HepG2 (cell line): Measurements from ENCODE around the gene SEMA5B. TPM values are rescaled to one million over a fixed set of nuclear protein-coding genes. Genes with fewer than 3 reads are reported as not detected.

Experiments used
- ATAC-seq: fragments of 200-7000 bp; cut with Tn5 transposase; 3 replicates; pipeline ENCODE4 v1.9.1; 2020; ENCODE audit warnings: mild to moderate bottlenecking, moderate library complexity
- BruUV-seq: library from RNA; stranded (reverse); fragments of 400-500 nt; replicated peaks from 2 replicates; lab custom pipeline; 2021; lab: Mats Ljungman, UMichigan
- CTCF ChIA-PET: fragments of 300-600 bp; formaldehyde crosslinking; extraction: SDS; loops from one replicate; lab custom pipeline; 2021; ENCODE audit warnings: low total read pairs, inconsistent platforms, low intra/inter-chr PET ratio; lab: Yijun Ruan, JAX
- POLR2A ChIA-PET: fragments of 350-600 bp; sonication (Branson Sonifier 250); formaldehyde crosslinking; loops from one replicate; lab custom pipeline; 2020; ENCODE audit warnings: antibody characterized with exemption, inconsistent platforms; lab: Yijun Ruan, JAX
- DNase-seq: peaks from one replicate; pipeline ENCODE4 v3.0.0-alpha.2; 2015; ENCODE audit warnings: low spot score
- FAIRE-seq: peaks from 3 replicates; lab custom pipeline; 2011; peaks lifted over from hg19 to GRCh38; lab: Jason Lieb, UNC
- H2AFZ ChIP-seq: one replicate; pipeline ENCODE4 v1.6.1; 2011; ENCODE audit warnings: low read length, inconsistent platforms
- H3K27ac ChIP-seq: fragments of 300-600 bp; 3 replicates; pipeline ENCODE4 v1.8.0; 2011; ENCODE audit warnings: mixed run types, mild to moderate bottlenecking, mixed read lengths, low read length, inconsistent platforms; ENCODE audit not compliant: insufficient read depth; ENCODE audit errors: extremely low read length
- H3K27me3 ChIP-seq, 2 experiments: fragments of 200-600 bp in 1 of 2; 2 replicates in 1 of 2; 3 replicates in 1 of 2; pipeline versions ENCODE4 v1.6.0 to v1.8.0; 2011; ENCODE audit warnings: low read length in 2 of 2, mild to moderate bottlenecking in 2 of 2, moderate library complexity in 2 of 2, inconsistent platforms in 1 of 2; ENCODE audit not compliant: insufficient read depth in 2 of 2, control insufficient read depth in 1 of 2
- H3K36me3 ChIP-seq, 2 experiments: fragments of 200-600 bp in 1 of 2; replicated peaks in 1 of 2; 2 replicates in 1 of 2; 3 replicates in 1 of 2; pipeline versions ENCODE4 v1.5.1 to v1.8.0; 2011; ENCODE audit warnings: low read length in 2 of 2, inconsistent platforms in 1 of 2; ENCODE audit not compliant: insufficient read depth in 2 of 2, control insufficient read depth in 1 of 2
- H3K4me1 ChIP-seq: 2 replicates; pipeline ENCODE4 v1.5.1; 2012; ENCODE audit warnings: low read length, inconsistent platforms; ENCODE audit not compliant: insufficient read depth
- H3K4me2 ChIP-seq: 2 replicates; pipeline ENCODE4 v1.6.0; 2011; ENCODE audit warnings: low read depth, low read length, inconsistent platforms
- H3K4me3 ChIP-seq, 3 experiments: fragments of 200-600 bp in 1 of 3; sonication (generic), shearing (Covaris generic) in 1 of 3; replicated peaks in 1 of 3; 2 replicates each; pipeline ENCODE4 v1.5.1; 2011 to 2016; ENCODE audit warnings: low read length in 3 of 3, inconsistent platforms in 2 of 3, low read depth in 2 of 3, mild to moderate bottlenecking in 2 of 3, control low read depth in 1 of 3, mixed read lengths in 1 of 3; ENCODE audit not compliant: insufficient read depth in 1 of 3
- H3K79me2 ChIP-seq: one replicate; pipeline ENCODE4 v1.6.1; 2011; ENCODE audit warnings: low read length, inconsistent platforms; ENCODE audit not compliant: insufficient read depth
- H3K9ac ChIP-seq: 2 replicates; pipeline ENCODE4 v1.6.0; 2011; ENCODE audit warnings: mild to moderate bottlenecking, low read depth, low read length, inconsistent platforms; ENCODE audit not compliant: insufficient read depth
- H3K9me3 ChIP-seq: 2 replicates; pipeline ENCODE4 v1.5.1; 2012; ENCODE audit warnings: mild to moderate bottlenecking, low read length
- H4K20me1 ChIP-seq: 2 replicates; pipeline ENCODE4 v1.6.0; 2011; ENCODE audit warnings: inconsistent platforms, mild to moderate bottlenecking, low read length, moderate library complexity; ENCODE audit not compliant: insufficient read depth
- EP300 ChIP-seq, 3 experiments: sonication (generic) in 1 of 3; formaldehyde crosslinking in 1 of 3; IDR thresholded peaks; 2 replicates each; pipeline versions ENCODE4 v1.5.1 to v1.6.1; 2011 to 2020; ENCODE audit warnings: low read depth in 2 of 3, low read length in 2 of 3, borderline replicate concordance in 1 of 3, improper control_type of control experiment in 1 of 3, mild to moderate bottlenecking in 1 of 3, missing genetic modification reagents in 1 of 3, moderate library complexity in 1 of 3
- ZFP82 ChIP-seq: sonication (generic); formaldehyde crosslinking; IDR thresholded peaks from 2 replicates; pipeline ENCODE4 v1.5.1; 2020; ENCODE audit warnings: mild to moderate bottlenecking, missing genetic modification reagents, borderline replicate concordance
- ZNF274 ChIP-seq: sonication (generic); formaldehyde crosslinking; IDR thresholded peaks from 2 replicates; pipeline ENCODE4 v1.5.1; 2020; ENCODE audit warnings: mild to moderate bottlenecking, missing genetic modification reagents
- ZNF614 ChIP-seq: IDR thresholded peaks from 2 replicates; pipeline ENCODE4 v1.6.1; 2018; ENCODE audit warnings: missing biosample characterization, missing genetic modification reagents, inconsistent platforms, borderline replicate concordance
- ZNF770 ChIP-seq: sonication (generic); formaldehyde crosslinking; IDR thresholded peaks from 2 replicates; pipeline ENCODE4 v1.5.0; 2020; ENCODE audit warnings: mild to moderate bottlenecking, missing genetic modification reagents
- WGBS: methylation state at CpG from one replicate; pipeline ENCODE4 v1.1.6; 2017; ENCODE audit warnings: low lambda C conversion rate; 5-methylcytosine and 5-hydroxymethylcytosine counted together
- in situ Hi-C: cut with HindIII; loops from 2 replicates; pipeline ENCODE4 v1.10.0; 2017; ENCODE audit warnings: low pct_unique_long_range_greater_than_20kb; ENCODE audit not compliant: extremely low pct_ligation_motif_present
- intact Hi-C: fragments of 100-400 bp; cut with micrococcal nuclease; formaldehyde crosslinking; loops from one replicate; pipeline ENCODE4 v1.10.0; 2022; ENCODE audit not compliant: unreplicated experiment
- polyA plus RNA-seq, 8 experiments: library from polyadenylated mRNA; depleted of rRNA in 3 of 8; stranded (reverse) in 7 of 8; unstranded in 1 of 8; fragments of >200 nt; fragmentation: Illumina TruSeq in 4 of 8; extraction: Trizol in 4 of 8; gene quantifications; 2 replicates each; pipeline versions ENCODE4 v1.2.1 to v1.2.3, GENCODE V29; 2011 to 2016; ENCODE audit warnings: low read depth in 4 of 8, missing spikeins in 1 of 8, mixed read lengths in 1 of 8; ENCODE audit not compliant: insufficient read depth in 1 of 8
- total RNA-seq, 5 experiments: library from RNA; depleted of rRNA; stranded (reverse); fragments of >200 nt; fragmentation: Illumina TruSeq; extraction: Trizol; gene quantifications; 2 replicates each; pipeline ENCODE4 v1.2.3, GENCODE V29; 2016; ENCODE audit warnings: low read depth in 1 of 5
- TF ChIP-seq, protein P1 (sequence below): sonication (generic); formaldehyde crosslinking; IDR thresholded peaks from 2 replicates; pipeline ENCODE4 v1.4.0; 2020; ENCODE audit warnings: mild to moderate bottlenecking, missing genetic modification reagents
- TF ChIP-seq, protein P2 (sequence below): IDR thresholded peaks from 2 replicates; pipeline ENCODE4 v1.6.1; 2016; ENCODE audit warnings: low read depth

The SEMA5B gene
- total and polyA plus RNA-seq, 2 of the 13 experiments (the other 11 are each of a cell fraction or from before 2014, with no cell fraction given) = not detected

DNA sequence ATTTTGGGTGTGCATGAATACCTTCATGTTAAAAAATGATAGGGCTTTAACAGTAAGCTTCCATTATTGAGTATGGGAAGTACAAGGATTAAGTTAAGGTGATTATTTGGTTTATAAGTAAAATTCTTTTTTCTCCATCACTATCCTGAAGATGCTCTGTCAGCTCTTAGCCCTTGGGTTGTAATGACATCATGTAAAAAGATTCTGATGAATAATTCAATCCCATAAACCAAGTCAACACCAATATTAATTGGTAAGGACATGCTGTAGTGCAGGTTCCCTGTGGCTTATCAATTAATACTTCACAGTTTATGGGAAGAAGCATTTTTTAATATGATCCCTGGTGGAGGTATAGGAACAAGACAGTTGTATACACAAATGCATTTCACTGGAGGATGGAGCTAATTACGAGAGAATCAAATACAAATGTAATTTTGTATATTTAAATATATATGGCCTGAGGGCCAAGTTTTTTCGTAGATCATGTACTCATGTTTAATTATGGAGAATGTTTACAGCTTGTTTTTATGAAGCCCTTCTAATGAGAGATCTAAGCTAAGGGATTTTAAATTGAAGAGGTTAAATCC is 145.1 kb downstream of the SEMA5B start:
- Histone ChIP-seq H3K9me3 (no peaks in the 10 kb centered on the region), H3K9ac (no peak overlapping the region), H2AFZ (no peak overlapping the region), H3K27ac (no peak overlapping the region), H3K36me3 (no peaks in the 10 kb centered on the region), H4K20me1 (no peaks in the 10 kb centered on the region), H3K79me2 (no peaks in the 10 kb centered on the region), H3K4me2 (no peak overlapping the region), H3K4me3 (no peak overlapping the region), H3K27me3 (no peaks in the 10 kb centered on the region), H3K4me1 (no peaks in the 10 kb centered on the region)
- no peak for ATAC-seq
- WGBS = 94% methylated on average over 2 of the region's 2 CpGs
- FAIRE-seq = no peak
- no TSS peak for BruUV-seq
- intact Hi-C loops = no loop called here
- TF ChIP-seq, protein P1, sequence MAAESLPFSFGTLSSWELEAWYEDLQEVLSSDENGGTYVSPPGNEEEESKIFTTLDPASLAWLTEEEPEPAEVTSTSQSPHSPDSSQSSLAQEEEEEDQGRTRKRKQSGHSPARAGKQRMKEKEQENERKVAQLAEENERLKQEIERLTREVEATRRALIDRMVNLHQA (CRISPR knock-in tag) = no peak
- TF ChIP-seq, protein P2, sequence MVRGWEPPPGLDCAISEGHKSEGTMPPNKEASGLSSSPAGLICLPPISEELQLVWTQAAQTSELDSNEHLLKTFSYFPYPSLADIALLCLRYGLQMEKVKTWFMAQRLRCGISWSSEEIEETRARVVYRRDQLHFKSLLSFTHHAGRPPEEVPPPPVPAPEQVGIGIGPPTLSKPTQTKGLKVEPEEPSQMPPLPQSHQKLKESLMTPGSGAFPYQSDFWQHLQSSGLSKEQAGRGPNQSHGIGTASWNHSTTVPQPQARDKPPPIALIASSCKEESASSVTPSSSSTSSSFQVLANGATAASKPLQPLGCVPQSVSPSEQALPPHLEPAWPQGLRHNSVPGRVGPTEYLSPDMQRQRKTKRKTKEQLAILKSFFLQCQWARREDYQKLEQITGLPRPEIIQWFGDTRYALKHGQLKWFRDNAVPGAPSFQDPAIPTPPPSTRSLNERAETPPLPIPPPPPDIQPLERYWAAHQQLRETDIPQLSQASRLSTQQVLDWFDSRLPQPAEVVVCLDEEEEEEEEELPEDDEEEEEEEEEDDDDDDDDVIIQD (CRISPR knock-in tag) = no peak
- TF ChIP-seq ZFP82 (CRISPR knock-in tag) (no peak), EP300 (IDR thresholded peaks at IDR 0.05; ENCODE audit: low read depth in 2 of 2, low read length in 2 of 2) (no peak), EP300 (CRISPR knock-in tag; IDR thresholded peaks at IDR 0.05; ENCODE audit: borderline replicate concordance) (no peak), ZNF614 (no peak), ZNF274 (CRISPR knock-in tag) (no peak), ZNF770 (CRISPR knock-in tag) (no peak)
- in situ Hi-C loops = no loop called here
- no peak for DNase-seq
- ChIA-PET CTCF (no interaction called here), POLR2A (no interaction called here)
